Measurements from ENCODE around the gene AUP1.
A peak's percentile ranks its signal among the peaks of the same experiment; 100 is the strongest.

Gene AUP1

GRCh38 chr2:74512744-74513604 lies 16.5 kb downstream of the AUP1 start:
- H4K8ac ChIP-seq (ENCODE audit: low read depth, low read length): no peak overlapping the region
- H2AFZ ChIP-seq (ENCODE audit: insufficient read depth, low read length, poor library complexity): no peak overlapping the region
- no peak overlapping the region for H3K18ac ChIP-seq (ENCODE audit: low read length)
- no peak overlapping the region for H3K4me3 ChIP-seq (ENCODE audit: low read depth, low read length)
- H3K9me3 ChIP-seq (ENCODE audit: insufficient read depth, low read depth, low read length): peaks cover 16% of the 10 kb centered on the region
- H4K12ac ChIP-seq (ENCODE audit: low read depth, low read length): no peak overlapping the region
- H4K91ac ChIP-seq (ENCODE audit: low read depth, low read length): no peak overlapping the region
- peaks cover 6 to 10% of the 10 kb centered on the region in 2 experiments for H3K4me1 ChIP-seq (ENCODE audit: control insufficient read depth in 1 of 2, insufficient read depth in 2 of 2, low read length in 2 of 2)
- peaks cover 1% of the 10 kb centered on the region for H3K79me2 ChIP-seq (ENCODE audit: control insufficient read depth, insufficient read depth, low read length, poor library complexity)
- no peak overlapping the region for H3K4me2 ChIP-seq (ENCODE audit: low read length)
- H3K36me3 ChIP-seq (ENCODE audit: control insufficient read depth in 1 of 2, insufficient read depth in 2 of 2, low read length in 2 of 2): no peaks in the 10 kb centered on the region
- H2BK120ac ChIP-seq (ENCODE audit: insufficient read depth, low read length, poor library complexity): no peak overlapping the region
- peaks cover 72% of the 10 kb centered on the region for H3K27me3 ChIP-seq (ENCODE audit: insufficient read depth, low read length)
- no peak overlapping the region for H3K4ac ChIP-seq (ENCODE audit: low read depth, low read length)
- WGBS (ENCODE audit: extremely low coverage, insufficient coverage, insufficient read length): no CpG with 5 or more reads among the region's 36 CpGs
- no peak overlapping the region for H3K23ac ChIP-seq (ENCODE audit: low read length)
- H2BK12ac ChIP-seq (ENCODE audit: low read length): no peak overlapping the region
- H3K79me1 ChIP-seq (ENCODE audit: low read length): peaks cover 1% of the 10 kb centered on the region
- no peak overlapping the region for H2AK5ac ChIP-seq (ENCODE audit: low read length)
- H3K27ac ChIP-seq (ENCODE audit: low read depth, low read length): no peak overlapping the region
- DNase-seq: no peak
- no peak overlapping the region for H3K9ac ChIP-seq (ENCODE audit: low read length)
- no peak overlapping the region for H2BK5ac ChIP-seq (ENCODE audit: low read depth, low read length, poor library complexity)
- H3K14ac ChIP-seq (ENCODE audit: low read length): no peak overlapping the region

DNA sequence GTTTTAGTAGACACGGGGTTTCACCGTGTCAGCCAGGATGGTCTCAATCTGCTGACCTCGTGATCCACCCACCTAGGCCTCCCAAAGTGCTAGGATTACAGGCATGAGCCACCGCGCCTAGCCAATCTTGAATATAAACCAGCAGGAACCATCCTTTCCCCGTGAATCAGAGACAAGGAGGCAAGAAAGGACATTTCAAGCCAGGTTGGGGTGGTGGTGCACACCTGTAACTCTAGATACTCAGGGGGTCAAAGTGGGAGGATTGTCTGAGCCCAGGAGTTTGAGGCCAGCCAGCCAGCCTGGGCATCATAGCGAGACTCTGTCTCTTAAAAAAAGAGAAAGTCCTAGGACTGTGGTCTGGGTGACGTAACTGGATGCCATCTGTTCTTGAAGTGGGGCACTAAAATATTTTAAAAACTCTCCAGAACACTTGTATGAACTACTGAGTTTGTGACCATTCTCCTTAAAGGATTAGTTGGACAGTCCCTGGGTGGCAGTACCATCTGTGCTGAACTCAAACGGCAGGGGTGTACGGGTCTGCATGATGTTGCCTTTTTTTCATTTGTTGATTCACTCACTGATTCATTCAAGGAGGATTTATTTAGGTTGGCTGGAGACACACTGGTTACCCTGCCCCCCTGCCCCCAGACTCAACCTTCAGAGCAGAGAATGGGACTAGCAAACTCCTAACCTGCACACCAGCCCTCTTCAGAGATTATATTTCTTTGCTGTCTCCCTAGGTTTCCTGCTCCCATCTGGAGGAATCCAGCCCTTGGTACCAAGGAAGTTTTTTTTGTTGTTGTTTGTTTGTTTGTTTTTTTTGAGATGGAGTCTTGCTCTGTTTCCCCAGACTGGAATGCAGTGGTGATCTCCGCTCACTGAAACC lies 18.2 kb downstream of the AUP1 start:
- H3K79me1 ChIP-seq (ENCODE audit: low read length): peaks cover 12% of the 10 kb centered on the region
- no peak overlapping the region for H4K91ac ChIP-seq (ENCODE audit: low read depth, low read length)
- H3K18ac ChIP-seq (ENCODE audit: low read length): no peak overlapping the region
- H2BK120ac ChIP-seq (ENCODE audit: insufficient read depth, low read length, poor library complexity): no peak overlapping the region
- peaks cover 8% of the 10 kb centered on the region for H3K79me2 ChIP-seq (ENCODE audit: control insufficient read depth, insufficient read depth, low read length, poor library complexity)
- H3K9ac ChIP-seq (ENCODE audit: low read length): no peak overlapping the region
- no peak for DNase-seq
- H3K27ac ChIP-seq (ENCODE audit: low read depth, low read length): no peak overlapping the region
- no peak overlapping the region for H4K8ac ChIP-seq (ENCODE audit: low read depth, low read length)
- no peak overlapping the region for H4K12ac ChIP-seq (ENCODE audit: low read depth, low read length)
- no peak overlapping the region for H3K4me2 ChIP-seq (ENCODE audit: low read length)
- H3K27me3 ChIP-seq (ENCODE audit: insufficient read depth, low read length): peaks cover 59% of the 10 kb centered on the region
- H3K23ac ChIP-seq (ENCODE audit: low read length): no peak overlapping the region
- H2BK12ac ChIP-seq (ENCODE audit: low read length): no peak overlapping the region
- H2BK5ac ChIP-seq (ENCODE audit: low read depth, low read length, poor library complexity): no peak overlapping the region
- no peak overlapping the region for H2AFZ ChIP-seq (ENCODE audit: insufficient read depth, low read length, poor library complexity)
- H3K9me3 ChIP-seq (ENCODE audit: insufficient read depth, low read depth, low read length): peaks cover 12% of the 10 kb centered on the region
- no peak overlapping the region for H3K14ac ChIP-seq (ENCODE audit: low read length)
- no peaks in the 10 kb centered on the region for H3K36me3 ChIP-seq (ENCODE audit: control insufficient read depth in 1 of 2, insufficient read depth in 2 of 2, low read length in 2 of 2)
- no peak overlapping the region for H2AK5ac ChIP-seq (ENCODE audit: low read length)
- no peak overlapping the region for H3K4ac ChIP-seq (ENCODE audit: low read depth, low read length)
- H3K4me3 ChIP-seq (ENCODE audit: low read depth, low read length): no peak overlapping the region
- H3K4me1 ChIP-seq (ENCODE audit: control insufficient read depth in 1 of 2, insufficient read depth in 2 of 2, low read length in 2 of 2): peaks cover 12 to 14% of the 10 kb centered on the region in 2 experiments
- WGBS (ENCODE audit: extremely low coverage, insufficient coverage, insufficient read length): no CpG with 5 or more reads among the region's 11 CpGs

DNA sequence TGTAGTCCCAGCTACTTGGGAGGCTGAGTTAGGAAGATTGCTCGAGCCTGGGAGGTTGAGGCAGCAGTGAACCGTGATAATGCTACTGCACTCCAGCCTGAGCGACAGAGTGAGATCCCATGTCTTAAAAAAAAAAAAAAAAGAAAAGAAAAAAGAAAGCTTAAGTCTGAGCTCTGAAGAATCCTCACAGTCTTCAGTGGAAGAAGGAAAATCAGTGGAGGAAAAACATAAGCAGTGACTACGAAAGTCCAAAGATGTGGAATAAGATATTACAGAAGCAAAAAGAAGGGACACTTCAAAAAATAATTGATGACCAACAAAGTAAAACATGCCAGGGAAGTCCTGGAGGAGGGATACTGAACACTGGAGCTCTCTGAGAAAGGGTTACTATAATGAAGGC lies 19.2 kb downstream of the AUP1 start:
- DNase-seq: no peak
- Histone ChIP-seq H2AK5ac (ENCODE audit: low read length) (no peak overlapping the region), H4K8ac (ENCODE audit: low read depth, low read length) (no peak overlapping the region), H2AFZ (ENCODE audit: insufficient read depth, low read length, poor library complexity) (no peak overlapping the region), H3K79me2 (ENCODE audit: control insufficient read depth, insufficient read depth, low read length, poor library complexity) (peaks cover 8% of the 10 kb centered on the region), H3K14ac (ENCODE audit: low read length) (no peak overlapping the region), H2BK12ac (ENCODE audit: low read length) (no peak overlapping the region), H3K27ac (ENCODE audit: low read depth, low read length) (no peak overlapping the region), H3K36me3 (ENCODE audit: control insufficient read depth in 1 of 2, insufficient read depth in 2 of 2, low read length in 2 of 2) (peaks cover 8 to 9% of the 10 kb centered on the region in 2 experiments), H2BK120ac (ENCODE audit: insufficient read depth, low read length, poor library complexity) (no peak overlapping the region), H3K18ac (ENCODE audit: low read length) (no peak overlapping the region), H3K4me3 (ENCODE audit: low read depth, low read length) (no peak overlapping the region), H3K4me2 (ENCODE audit: low read length) (no peak overlapping the region), H3K27me3 (ENCODE audit: insufficient read depth, low read length) (peaks cover 48% of the 10 kb centered on the region), H3K9ac (ENCODE audit: low read length) (no peak overlapping the region), H4K91ac (ENCODE audit: low read depth, low read length) (no peak overlapping the region), H4K12ac (ENCODE audit: low read depth, low read length) (no peak overlapping the region), H3K4ac (ENCODE audit: low read depth, low read length) (no peak overlapping the region), H2BK5ac (ENCODE audit: low read depth, low read length, poor library complexity) (no peak overlapping the region), H3K79me1 (ENCODE audit: low read length) (peaks cover 12% of the 10 kb centered on the region), H3K4me1 (ENCODE audit: control insufficient read depth in 1 of 2, insufficient read depth in 2 of 2, low read length in 2 of 2) (peaks cover 9 to 11% of the 10 kb centered on the region in 2 experiments), H3K9me3 (ENCODE audit: insufficient read depth, low read depth, low read length) (peaks cover 6% of the 10 kb centered on the region), H3K23ac (ENCODE audit: low read length) (no peak overlapping the region)
- whole genome bisulfite sequencing (ENCODE audit: extremely low coverage, insufficient coverage, insufficient read length): no CpG with 5 or more reads among the region's 4 CpGs

- peak overlapping the region; percentile 93 for H4K8ac ChIP-seq (ENCODE audit: low read depth, low read length)
- peak overlapping the region; percentile 82 for H2BK120ac ChIP-seq (ENCODE audit: insufficient read depth, low read length, poor library complexity)
- peaks cover 8 to 11% of the 10 kb centered on the region in 2 experiments for H3K36me3 ChIP-seq (ENCODE audit: control insufficient read depth in 1 of 2, insufficient read depth in 2 of 2, low read length in 2 of 2)
- H3K4me2 ChIP-seq (ENCODE audit: low read length): peak overlapping the region; percentile 95
- peak overlapping the region; percentile 73 for H4K12ac ChIP-seq (ENCODE audit: low read depth, low read length)
- H3K4me1 ChIP-seq (ENCODE audit: control insufficient read depth in 1 of 2, insufficient read depth in 2 of 2, low read length in 2 of 2): peaks cover 15 to 19% of the 10 kb centered on the region in 2 experiments
- H2AK5ac ChIP-seq (ENCODE audit: low read length): peak overlapping the region; percentile 7
- H3K79me1 ChIP-seq (ENCODE audit: low read length): peaks cover 20% of the 10 kb centered on the region
- peak overlapping the region; percentile 90 for H4K91ac ChIP-seq (ENCODE audit: low read depth, low read length)
- no CpG with 5 or more reads among the region's 38 CpGs for WGBS (ENCODE audit: extremely low coverage, insufficient coverage, insufficient read length)
- peak overlapping the region; percentile 81 for H2AFZ ChIP-seq (ENCODE audit: insufficient read depth, low read length, poor library complexity)
- H3K79me2 ChIP-seq (ENCODE audit: control insufficient read depth, insufficient read depth, low read length, poor library complexity): peaks cover 12% of the 10 kb centered on the region
- H3K9me3 ChIP-seq (ENCODE audit: insufficient read depth, low read depth, low read length): peaks cover 2% of the 10 kb centered on the region
- peak overlapping the region; percentile 72 for H3K14ac ChIP-seq (ENCODE audit: low read length)
- peak overlapping the region; percentile 56 for H3K18ac ChIP-seq (ENCODE audit: low read length)
- H2BK5ac ChIP-seq (ENCODE audit: low read depth, low read length, poor library complexity): peak overlapping the region; percentile 25
- peak overlapping the region; percentile 75 for H3K9ac ChIP-seq (ENCODE audit: low read length)
- no peak overlapping the region for H2BK12ac ChIP-seq (ENCODE audit: low read length)
- H3K27me3 ChIP-seq (ENCODE audit: insufficient read depth, low read length): peaks cover 34% of the 10 kb centered on the region
- no peak overlapping the region for H3K23ac ChIP-seq (ENCODE audit: low read length)
- no peak overlapping the region for H3K27ac ChIP-seq (ENCODE audit: low read depth, low read length)
- peak overlapping the region; percentile 35 for H3K4ac ChIP-seq (ENCODE audit: low read depth, low read length)
- peak overlapping the region; percentile 70 for H3K4me3 ChIP-seq (ENCODE audit: low read depth, low read length)
- DNase-seq: peak in 1 of 2 donors; percentile 49
Measured at GRCh38 chr2:74507926-74508520, 21.5 kb downstream of the AUP1 start.
